GM23338 (cell line): Measurements from ENCODE around the gene NFE2L1. TPM values are rescaled to one million over a fixed set of nuclear protein-coding genes. Genes with fewer than 3 reads are reported as not detected.

Experiments
- ATAC-seq: fragments of 200-7000 bp; cut with Tn5 transposase; 3 replicates; pipeline ENCODE4 v1.9.1; 2020
- DNase-seq: peaks from one replicate; pipeline ENCODE4 v3.0.0-alpha.2; 2015; ENCODE audit warnings: low spot score
- H2AFZ ChIP-seq: fragments of 200-600 bp; sonication (generic); 2 replicates; pipeline ENCODE4 v1.8.0; 2016; ENCODE audit warnings: antibody characterized with exemption, mild to moderate bottlenecking, moderate library complexity
- H3F3A ChIP-seq: fragments of 200-600 bp; sonication (generic); replicated peaks from 2 replicates; pipeline ENCODE4 v1.8.0; 2017; ENCODE audit warnings: antibody characterized with exemption, mixed run types, low read depth
- H3K27ac ChIP-seq: fragments of 200-600 bp; sonication (generic); 2 replicates; pipeline ENCODE4 v1.6.1; 2016; ENCODE audit warnings: low read depth
- H3K27me3 ChIP-seq: fragments of 200-600 bp; sonication (generic); 2 replicates; pipeline ENCODE4 v1.8.0; 2016; ENCODE audit warnings: mild to moderate bottlenecking, mixed run types, moderate library complexity; ENCODE audit not compliant: insufficient read depth
- H3K36me3 ChIP-seq: fragments of 200-600 bp; sonication (generic); 2 replicates; pipeline ENCODE4 v1.8.0; 2016; ENCODE audit warnings: mild to moderate bottlenecking; ENCODE audit not compliant: insufficient read depth
- H3K4me1 ChIP-seq: fragments of 200-600 bp; sonication (generic); 2 replicates; pipeline ENCODE4 v1.8.0; 2016; ENCODE audit warnings: mild to moderate bottlenecking, moderate library complexity; ENCODE audit not compliant: insufficient read depth
- H3K4me2 ChIP-seq: fragments of 200-600 bp; sonication (generic); 2 replicates; pipeline ENCODE4 v1.7.1; 2017; ENCODE audit warnings: mixed run types
- H3K4me3 ChIP-seq: fragments of 200-600 bp; sonication (generic); 2 replicates; pipeline ENCODE4 v1.6.1; 2016; ENCODE audit warnings: mixed run types
- H3K79me2 ChIP-seq: fragments of 200-600 bp; sonication (generic); replicated peaks from 2 replicates; pipeline ENCODE4 v1.8.0; 2017; ENCODE audit warnings: mild to moderate bottlenecking; ENCODE audit not compliant: insufficient read depth
- H3K9me2 ChIP-seq: fragments of 200-600 bp; sonication (generic); 2 replicates; pipeline ENCODE4 v1.8.0; 2017; ENCODE audit not compliant: insufficient read depth
- H4K20me1 ChIP-seq: fragments of 200-600 bp; sonication (generic); replicated peaks from 2 replicates; pipeline ENCODE4 v1.8.0; 2017; ENCODE audit warnings: mild to moderate bottlenecking; ENCODE audit not compliant: insufficient read depth
- H3K27ac Mint-ChIP-seq: 2 replicates; pipeline ENCODE4 v1.8.0; 2020; ENCODE audit warnings: inconsistent platforms, mild to moderate bottlenecking, moderate library complexity, mixed read lengths
- H3K27me3 Mint-ChIP-seq: 3 replicates; pipeline ENCODE4 v1.8.0; 2022; ENCODE audit warnings: low read depth, mild to moderate bottlenecking, moderate library complexity, mixed read lengths, inconsistent platforms; ENCODE audit not compliant: insufficient read depth, poor library complexity
- H3K36me3 Mint-ChIP-seq: 3 replicates; pipeline ENCODE4 v1.8.0; 2021; ENCODE audit warnings: low read depth, mild to moderate bottlenecking, inconsistent platforms, moderate library complexity, mixed read lengths
- H3K4me1 Mint-ChIP-seq: 3 replicates; pipeline ENCODE4 v1.8.0; 2020; ENCODE audit warnings: mild to moderate bottlenecking, inconsistent platforms, mixed read lengths
- H3K4me3 Mint-ChIP-seq: 3 replicates; pipeline ENCODE4 v1.8.0; 2021; ENCODE audit warnings: moderate library complexity, mild to moderate bottlenecking, inconsistent platforms, mixed read lengths
- H3K9me3 Mint-ChIP-seq: 3 replicates; pipeline ENCODE4 v1.8.0; 2020; ENCODE audit warnings: moderate library complexity, mild to moderate bottlenecking, inconsistent platforms, mixed read lengths
- CREB1 ChIP-seq: fragments of 250-450 bp; sonication (Bioruptor Pico); IDR thresholded peaks from 2 replicates; pipeline ENCODE4 v1.5.0; 2020; ENCODE audit warnings: low read depth, mild to moderate bottlenecking, moderate library complexity
- CTCF ChIP-seq, 2 experiments: fragments of 200-600 bp in 1 of 2; sonication (generic) in 1 of 2; conservative IDR thresholded peaks; 2 replicates each; pipeline versions ENCODE4 v1.5.1 to v1.6.1; 2016 to 2017; ENCODE audit warnings: antibody characterized with exemption in 2 of 2, low read depth in 2 of 2, mild to moderate bottlenecking in 2 of 2, moderate library complexity in 1 of 2
- ETS1 ChIP-seq: IDR thresholded peaks from 2 replicates; pipeline ENCODE4 v1.6.1; 2016; ENCODE audit warnings: antibody characterized with exemption
- EZH2 ChIP-seq: fragments of 200-600 bp; sonication (generic); IDR thresholded peaks from one replicate; pipeline ENCODE4 v1.8.0; 2017; ENCODE audit warnings: antibody characterized with exemption, mild to moderate bottlenecking, low read depth; ENCODE audit not compliant: unreplicated experiment
- JUNB ChIP-seq: IDR thresholded peaks from one replicate; pipeline ENCODE4 v1.6.1; 2016; ENCODE audit warnings: antibody characterized with exemption; ENCODE audit not compliant: unreplicated experiment
- NANOG ChIP-seq: IDR thresholded peaks from 2 replicates; pipeline ENCODE4 v1.6.1; 2016; ENCODE audit warnings: antibody characterized with exemption, borderline replicate concordance
- ZNF331 ChIP-seq: fragments of 250-450 bp; sonication (Bioruptor Pico); IDR thresholded peaks from 2 replicates; pipeline ENCODE4 v1.5.0; 2020; ENCODE audit warnings: low read depth, mild to moderate bottlenecking, moderate library complexity
- polyA plus RNA-seq: library from polyadenylated mRNA; unstranded; fragments of >200 nt; fragmentation: Nextera tagmentation; extraction: Ambion mirVana; gene quantifications from 2 replicates; pipeline ENCODE4 v1.2.1, GENCODE V29; 2016
- total RNA-seq: library from RNA; depleted of rRNA; stranded (reverse); fragments of >200 nt; shearing (Covaris generic); gene quantifications from 2 replicates; pipeline ENCODE4 v1.2.3, GENCODE V29; 2014

The NFE2L1 gene
- total and polyA plus RNA-seq, 2 experiments from 2014 or later, result 39.9 to 138 TPM

- TF ChIP-seq CTCF (conservative IDR thresholded peaks at IDR 0.05; ENCODE audit: low read depth in 2 of 2) (no peak), CREB1 (no peak), ETS1 (no peak), JUNB (no peak), ZNF331 (CRISPR knock-in tag) (no peak)
These were observed 11.5 kb upstream of the NFE2L1 start (continued) for GRCh38 chr17:48036693-48037035.

GRCh38 chr17:48037036-48037837, 10.9 kb upstream of the NFE2L1 start, which contains the start of gene COPZ2:
Gene COPZ2, minus strand, starts transcription at chr17:48037797. Its CDS starts 20 bp downstream, at chr17:48037777.
- Histone ChIP-seq H3K79me2 (no peaks in the 10 kb centered on the region), H3F3A (peaks cover 12% of the 10 kb centered on the region; the same call in 1 of the 2 replicates), H2AFZ (peak within 1 kb of the TSS; percentile 99), H4K20me1 (no peaks in the 10 kb centered on the region; the same call in 1 of the 2 replicates), H3K4me2 (peak within 1 kb of the TSS; percentile 91), H3K27me3 (peaks cover 36% of the 10 kb centered on the region), H3K4me1 (peaks cover 6% of the 10 kb centered on the region; the same call in 1 of the 2 replicates), H3K4me3 (peak within 1 kb of the TSS; percentile 77), H3K36me3 (no peaks in the 10 kb centered on the region), H3K9me2 (peaks cover 5% of the 10 kb centered on the region; the same call in 1 of the 2 replicates), H3K27ac (no peak within 1 kb of the TSS)
- peaks cover 32% of the 10 kb centered on the region for H3K27me3 Mint-ChIP-seq
- DNase-seq (peak; percentile 61), ATAC-seq (peak; percentile 81)
- peaks cover 8% of the 10 kb centered on the region; the same call in 2 of the 3 replicates for H3K4me1 Mint-ChIP-seq
- peak within 1 kb of the TSS; percentile 82 for H3K4me3 Mint-ChIP-seq
- no peaks in the 10 kb centered on the region; the same call in 2 of the 3 replicates for H3K36me3 Mint-ChIP-seq
- TF ChIP-seq JUNB, result no peak
- TF ChIP-seq NANOG, result no peak
- peak; percentile 53 to 73 for TF ChIP-seq CTCF (conservative IDR thresholded peaks at IDR 0.05; ENCODE audit: low read depth in 2 of 2)
- peak; percentile 45 for TF ChIP-seq EZH2
- H3K9me3 Mint-ChIP-seq, result no peaks in the 10 kb centered on the region
- no peak within 1 kb of the TSS for H3K27ac Mint-ChIP-seq
